Endothelial cell of umbilical vein (primary cell): ENCODE data around the gene SHROOM4.

Experiments
- EZH2 ChIP-seq: IDR thresholded peaks from 2 replicates; pipeline ENCODE4 v1.6.1; 2012; ENCODE audit warnings: borderline replicate concordance, low read depth, mild to moderate bottlenecking, moderate library complexity, low read length, inconsistent platforms; ENCODE audit not compliant: severe bottlenecking
- FOS ChIP-seq: IDR thresholded peaks from 2 replicates; pipeline ENCODE4 v1.6.1; 2011; ENCODE audit warnings: mild to moderate bottlenecking, low read length, moderate library complexity, borderline replicate concordance; ENCODE audit not compliant: insufficient read depth
- GATA2 ChIP-seq: IDR thresholded peaks from 2 replicates; pipeline ENCODE4 v1.7.0; 2011; ENCODE audit warnings: low read depth, mild to moderate bottlenecking, moderate library complexity, mixed read lengths, low read length; ENCODE audit not compliant: insufficient read length, insufficient read depth
- MYC ChIP-seq: IDR thresholded peaks from one replicate; pipeline ENCODE4 v1.6.1; 2011; ENCODE audit warnings: mild to moderate bottlenecking, low read depth, low read length
- POLR2A ChIP-seq: IDR thresholded peaks from 2 replicates; pipeline ENCODE4 v1.6.1; 2012; ENCODE audit warnings: low read depth, mild to moderate bottlenecking, control low read depth, low read length
- POLR2AphosphoS5 ChIP-seq: IDR thresholded peaks from 2 replicates; pipeline ENCODE4 v1.6.1; 2012; ENCODE audit warnings: low read depth, mild to moderate bottlenecking, control low read depth, low read length, moderate library complexity; ENCODE audit not compliant: insufficient read depth
- TF ChIP-seq, protein P1 (sequence below), 2 donors: IDR thresholded peaks; 1 replicate in 1 of 2; 2 replicates in 1 of 2; pipeline ENCODE4 v1.5.1; 2011; ENCODE audit warnings: low read length in 2 of 2, mild to moderate bottlenecking in 2 of 2, moderate library complexity in 2 of 2, control low read depth in 1 of 2, inconsistent platforms in 1 of 2, low read depth in 1 of 2; ENCODE audit not compliant: insufficient read depth in 1 of 2; ENCODE audit errors: extremely low read depth in 1 of 2
- TF ChIP-seq, protein P2 (sequence below): IDR thresholded peaks from 2 replicates; pipeline ENCODE4 v1.6.1; 2011; ENCODE audit not compliant: insufficient read depth, insufficient read length

DNA sequence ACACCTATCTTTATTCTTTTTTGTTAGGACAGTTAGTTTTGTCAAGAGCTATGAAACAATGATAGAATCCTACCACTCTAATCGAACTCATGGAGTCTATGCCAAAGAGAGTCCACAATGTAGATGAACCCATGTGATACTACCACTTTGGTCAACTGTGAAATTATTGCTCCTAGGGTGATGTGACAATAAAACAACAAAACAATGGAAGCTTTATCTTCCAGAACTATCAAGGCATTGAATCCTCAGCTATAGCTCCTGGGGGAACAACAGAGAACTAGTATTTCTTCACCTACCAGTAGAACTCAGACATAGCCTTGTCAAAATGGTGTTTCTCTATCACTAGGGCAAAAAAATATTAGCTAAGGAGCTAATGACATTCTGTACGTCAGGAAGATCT is 62.9 kb downstream of the SHROOM4 start:
- TF ChIP-seq, protein P1, sequence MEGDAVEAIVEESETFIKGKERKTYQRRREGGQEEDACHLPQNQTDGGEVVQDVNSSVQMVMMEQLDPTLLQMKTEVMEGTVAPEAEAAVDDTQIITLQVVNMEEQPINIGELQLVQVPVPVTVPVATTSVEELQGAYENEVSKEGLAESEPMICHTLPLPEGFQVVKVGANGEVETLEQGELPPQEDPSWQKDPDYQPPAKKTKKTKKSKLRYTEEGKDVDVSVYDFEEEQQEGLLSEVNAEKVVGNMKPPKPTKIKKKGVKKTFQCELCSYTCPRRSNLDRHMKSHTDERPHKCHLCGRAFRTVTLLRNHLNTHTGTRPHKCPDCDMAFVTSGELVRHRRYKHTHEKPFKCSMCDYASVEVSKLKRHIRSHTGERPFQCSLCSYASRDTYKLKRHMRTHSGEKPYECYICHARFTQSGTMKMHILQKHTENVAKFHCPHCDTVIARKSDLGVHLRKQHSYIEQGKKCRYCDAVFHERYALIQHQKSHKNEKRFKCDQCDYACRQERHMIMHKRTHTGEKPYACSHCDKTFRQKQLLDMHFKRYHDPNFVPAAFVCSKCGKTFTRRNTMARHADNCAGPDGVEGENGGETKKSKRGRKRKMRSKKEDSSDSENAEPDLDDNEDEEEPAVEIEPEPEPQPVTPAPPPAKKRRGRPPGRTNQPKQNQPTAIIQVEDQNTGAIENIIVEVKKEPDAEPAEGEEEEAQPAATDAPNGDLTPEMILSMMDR (IDR thresholded peaks at IDR 0.05; ENCODE audit: extremely low read depth in 1 of 2, insufficient read depth in 1 of 2, low read depth in 1 of 2, low read length in 2 of 2) = no peak
- TF ChIP-seq, protein P2, sequence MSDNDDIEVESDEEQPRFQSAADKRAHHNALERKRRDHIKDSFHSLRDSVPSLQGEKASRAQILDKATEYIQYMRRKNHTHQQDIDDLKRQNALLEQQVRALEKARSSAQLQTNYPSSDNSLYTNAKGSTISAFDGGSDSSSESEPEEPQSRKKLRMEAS = no peak
- TF ChIP-seq POLR2A (no peak), EZH2 (no peak), POLR2AphosphoS5 (no peak), FOS (no peak), MYC (no peak), GATA2 (no peak)
